SK-N-SH treated with all-trans-retinoic acid at 6 μM for 48 hours (cell line): Measurements from ENCODE around the gene TFEB.

ENCODE experiments used
- ATAC-seq: fragments of 200-7000 bp; cut with Tn5 transposase; 3 replicates; pipeline ENCODE4 v1.9.1; 2020; ENCODE audit warnings: mild to moderate bottlenecking, moderate library complexity
- ARNTL ChIP-seq: fragments of 450-650 bp; formaldehyde crosslinking; IDR thresholded peaks from 2 replicates; pipeline ENCODE4 v1.5.0; 2020; ENCODE audit warnings: low read depth, mild to moderate bottlenecking, moderate library complexity, borderline replicate concordance
- BACH2 ChIP-seq: fragments of 250-450 bp; sonication (Bioruptor Pico); IDR thresholded peaks from 2 replicates; pipeline ENCODE4 v1.9.0; 2021; ENCODE audit warnings: mild to moderate bottlenecking, borderline replicate concordance
- CSDC2 ChIP-seq: fragments of 250-450 bp; sonication (Bioruptor Pico); IDR thresholded peaks from 2 replicates; pipeline ENCODE4 v1.5.0; 2020; ENCODE audit warnings: mild to moderate bottlenecking, moderate library complexity
- ESRRG ChIP-seq: fragments of 250-450 bp; sonication (Bioruptor Pico); IDR thresholded peaks from 2 replicates; pipeline ENCODE4 v1.6.1; 2021; ENCODE audit warnings: mild to moderate bottlenecking
- GLIS3 ChIP-seq: fragments of 250-450 bp; sonication (Bioruptor Pico); IDR thresholded peaks from 2 replicates; pipeline ENCODE4 v1.5.0; 2020; ENCODE audit warnings: mild to moderate bottlenecking, moderate library complexity
- ISL1 ChIP-seq: fragments of 250-450 bp; sonication (Bioruptor Pico); IDR thresholded peaks from 2 replicates; pipeline ENCODE4 v2.1.2; 2022; ENCODE audit warnings: mild to moderate bottlenecking, moderate library complexity
- OSR1 ChIP-seq: fragments of 250-450 bp; sonication (Bioruptor Pico); IDR thresholded peaks from 2 replicates; pipeline ENCODE4 v1.8.0; 2022; ENCODE audit warnings: moderate library complexity, mild to moderate bottlenecking, inconsistent platforms
- PPARA ChIP-seq: fragments of 250-450 bp; sonication (Bioruptor Pico); IDR thresholded peaks from 2 replicates; pipeline ENCODE4 v1.5.0; 2020; ENCODE audit warnings: mild to moderate bottlenecking, borderline replicate concordance
- RARB ChIP-seq: fragments of 250-450 bp; sonication (Bioruptor Pico); IDR thresholded peaks from 2 replicates; pipeline ENCODE4 v1.8.0; 2021; ENCODE audit warnings: mild to moderate bottlenecking, moderate library complexity
- SNAI2 ChIP-seq: fragments of 250-450 bp; sonication (Bioruptor Pico); IDR thresholded peaks from 2 replicates; pipeline ENCODE4 v1.5.0; 2020; ENCODE audit warnings: mild to moderate bottlenecking, moderate library complexity
- TCF4 ChIP-seq: fragments of 250-450 bp; sonication (Bioruptor Pico); IDR thresholded peaks from 2 replicates; pipeline ENCODE4 v1.8.0; 2021; ENCODE audit warnings: mild to moderate bottlenecking, moderate library complexity, borderline replicate concordance
- TOX ChIP-seq: fragments of 250-450 bp; sonication (Bioruptor Pico); IDR thresholded peaks from 2 replicates; pipeline ENCODE4 v1.8.0; 2021; ENCODE audit warnings: mild to moderate bottlenecking, moderate library complexity, borderline replicate concordance
- ZC3H10 ChIP-seq: fragments of 250-450 bp; sonication (Bioruptor Pico); IDR thresholded peaks from 2 replicates; pipeline ENCODE4 v1.5.1; 2021; ENCODE audit warnings: mild to moderate bottlenecking, moderate library complexity
- ZFP3 ChIP-seq: fragments of 250-450 bp; sonication (Bioruptor Pico); IDR thresholded peaks from 2 replicates; pipeline ENCODE4 v1.5.0; 2020; ENCODE audit warnings: mild to moderate bottlenecking, moderate library complexity
- ZFP30 ChIP-seq: fragments of 450-650 bp; formaldehyde crosslinking; IDR thresholded peaks from 2 replicates; pipeline ENCODE4 v1.5.0; 2022; ENCODE audit warnings: mild to moderate bottlenecking, moderate library complexity
- ZNF565 ChIP-seq: fragments of 450-650 bp; formaldehyde crosslinking; conservative IDR thresholded peaks from 2 replicates; pipeline ENCODE4 v1.5.0; 2020; ENCODE audit warnings: low read depth, mild to moderate bottlenecking, moderate library complexity
- ZNF70 ChIP-seq: fragments of 450-650 bp; formaldehyde crosslinking; IDR thresholded peaks from 2 replicates; pipeline ENCODE4 v1.5.0; 2020; ENCODE audit warnings: mild to moderate bottlenecking, moderate library complexity
- ZNF8 ChIP-seq: fragments of 450-650 bp; formaldehyde crosslinking; IDR thresholded peaks from 2 replicates; pipeline ENCODE4 v1.5.0; 2020; ENCODE audit warnings: mild to moderate bottlenecking, moderate library complexity
- TF ChIP-seq, protein P1 (sequence below): fragments of 250-450 bp; sonication (Bioruptor Pico); IDR thresholded peaks from 2 replicates; pipeline ENCODE4 v1.5.1; 2021; ENCODE audit warnings: mild to moderate bottlenecking, moderate library complexity
- TF ChIP-seq, protein P2 (sequence below): fragments of 250-450 bp; sonication (Bioruptor Pico); IDR thresholded peaks from 2 replicates; pipeline ENCODE4 v1.5.1; 2020; ENCODE audit warnings: low read depth, mild to moderate bottlenecking, moderate library complexity
- TF ChIP-seq, protein P3 (sequence below): fragments of 250-450 bp; sonication (Bioruptor Pico); IDR thresholded peaks from 2 replicates; pipeline ENCODE4 v1.8.0; 2020; ENCODE audit warnings: mild to moderate bottlenecking, moderate library complexity, borderline replicate concordance
- TF ChIP-seq, protein P4 (sequence below): fragments of 250-450 bp; sonication (Bioruptor Pico); IDR thresholded peaks from 2 replicates; pipeline ENCODE4 v1.5.0; 2020; ENCODE audit warnings: mild to moderate bottlenecking, moderate library complexity
- TF ChIP-seq, protein P5 (sequence below): fragments of 250-450 bp; sonication (Bioruptor Pico); IDR thresholded peaks from 2 replicates; pipeline ENCODE4 v1.8.0; 2021; ENCODE audit warnings: low read depth, mild to moderate bottlenecking, moderate library complexity, borderline replicate concordance

The TFEB gene

DNA sequence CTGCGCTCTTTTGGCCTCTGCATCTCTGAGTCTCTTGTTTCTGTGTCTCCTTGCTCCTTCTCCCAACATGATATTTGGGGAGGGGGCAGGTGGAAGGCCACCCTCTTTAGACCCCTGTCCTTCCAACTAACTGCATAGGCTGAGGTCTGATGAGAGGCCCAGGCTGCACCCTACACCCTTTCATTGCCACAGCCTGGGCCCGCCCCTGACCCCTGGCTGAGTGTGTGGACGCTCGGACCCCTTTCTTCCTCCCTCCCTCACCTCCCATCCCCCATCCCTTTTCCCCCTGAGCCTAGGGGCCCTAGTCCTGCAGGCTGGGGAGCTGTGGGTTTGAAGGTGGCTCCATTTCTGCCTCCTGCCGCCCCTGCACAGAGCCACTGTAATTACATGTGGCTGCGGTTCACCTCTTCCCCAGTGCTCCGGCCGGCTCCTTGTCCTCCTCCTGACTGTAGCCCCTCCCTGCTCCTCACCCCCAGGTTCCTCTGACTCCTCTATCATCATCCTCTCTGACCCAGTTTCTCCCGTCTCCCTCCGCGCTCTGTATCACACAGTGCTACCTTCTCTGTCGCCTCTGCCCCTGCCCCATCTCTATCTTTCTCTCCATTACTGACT, 90.3 kb downstream of the TFEB start:
- TF ChIP-seq TOX (no peak), GLIS3 (no peak), ESRRG (CRISPR knock-in tag) (no peak), CSDC2 (CRISPR knock-in tag) (no peak), ZNF70 (CRISPR knock-in tag) (no peak), ZNF565 (CRISPR knock-in tag) (no peak), OSR1 (no peak), SNAI2 (CRISPR knock-in tag) (no peak), ARNTL (CRISPR knock-in tag) (no peak), ISL1 (CRISPR knock-in tag) (no peak), BACH2 (CRISPR knock-in tag) (no peak), ZFP30 (CRISPR knock-in tag) (no peak)
- TF ChIP-seq, protein P1, sequence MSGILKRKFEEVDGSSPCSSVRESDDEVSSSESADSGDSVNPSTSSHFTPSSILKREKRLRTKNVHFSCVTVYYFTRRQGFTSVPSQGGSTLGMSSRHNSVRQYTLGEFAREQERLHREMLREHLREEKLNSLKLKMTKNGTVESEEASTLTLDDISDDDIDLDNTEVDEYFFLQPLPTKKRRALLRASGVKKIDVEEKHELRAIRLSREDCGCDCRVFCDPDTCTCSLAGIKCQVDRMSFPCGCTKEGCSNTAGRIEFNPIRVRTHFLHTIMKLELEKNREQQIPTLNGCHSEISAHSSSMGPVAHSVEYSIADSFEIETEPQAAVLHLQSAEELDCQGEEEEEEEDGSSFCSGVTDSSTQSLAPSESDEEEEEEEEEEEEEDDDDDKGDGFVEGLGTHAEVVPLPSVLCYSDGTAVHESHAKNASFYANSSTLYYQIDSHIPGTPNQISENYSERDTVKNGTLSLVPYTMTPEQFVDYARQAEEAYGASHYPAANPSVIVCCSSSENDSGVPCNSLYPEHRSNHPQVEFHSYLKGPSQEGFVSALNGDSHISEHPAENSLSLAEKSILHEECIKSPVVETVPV (CRISPR knock-in tag): no peak
- TF ChIP-seq, protein P2, sequence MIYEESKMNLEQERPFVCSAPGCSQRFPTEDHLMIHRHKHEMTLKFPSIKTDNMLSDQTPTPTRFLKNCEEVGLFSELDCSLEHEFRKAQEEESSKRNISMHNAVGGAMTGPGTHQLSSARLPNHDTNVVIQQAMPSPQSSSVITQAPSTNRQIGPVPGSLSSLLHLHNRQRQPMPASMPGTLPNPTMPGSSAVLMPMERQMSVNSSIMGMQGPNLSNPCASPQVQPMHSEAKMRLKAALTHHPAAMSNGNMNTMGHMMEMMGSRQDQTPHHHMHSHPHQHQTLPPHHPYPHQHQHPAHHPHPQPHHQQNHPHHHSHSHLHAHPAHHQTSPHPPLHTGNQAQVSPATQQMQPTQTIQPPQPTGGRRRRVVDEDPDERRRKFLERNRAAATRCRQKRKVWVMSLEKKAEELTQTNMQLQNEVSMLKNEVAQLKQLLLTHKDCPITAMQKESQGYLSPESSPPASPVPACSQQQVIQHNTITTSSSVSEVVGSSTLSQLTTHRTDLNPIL (CRISPR knock-in tag): no peak
- TF ChIP-seq, protein P3, sequence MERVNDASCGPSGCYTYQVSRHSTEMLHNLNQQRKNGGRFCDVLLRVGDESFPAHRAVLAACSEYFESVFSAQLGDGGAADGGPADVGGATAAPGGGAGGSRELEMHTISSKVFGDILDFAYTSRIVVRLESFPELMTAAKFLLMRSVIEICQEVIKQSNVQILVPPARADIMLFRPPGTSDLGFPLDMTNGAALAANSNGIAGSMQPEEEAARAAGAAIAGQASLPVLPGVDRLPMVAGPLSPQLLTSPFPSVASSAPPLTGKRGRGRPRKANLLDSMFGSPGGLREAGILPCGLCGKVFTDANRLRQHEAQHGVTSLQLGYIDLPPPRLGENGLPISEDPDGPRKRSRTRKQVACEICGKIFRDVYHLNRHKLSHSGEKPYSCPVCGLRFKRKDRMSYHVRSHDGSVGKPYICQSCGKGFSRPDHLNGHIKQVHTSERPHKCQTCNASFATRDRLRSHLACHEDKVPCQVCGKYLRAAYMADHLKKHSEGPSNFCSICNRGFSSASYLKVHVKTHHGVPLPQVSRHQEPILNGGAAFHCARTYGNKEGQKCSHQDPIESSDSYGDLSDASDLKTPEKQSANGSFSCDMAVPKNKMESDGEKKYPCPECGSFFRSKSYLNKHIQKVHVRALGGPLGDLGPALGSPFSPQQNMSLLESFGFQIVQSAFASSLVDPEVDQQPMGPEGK: no peak
- TF ChIP-seq, all 23 proteins: peak for 0
- ATAC-seq: no peak

DNA sequence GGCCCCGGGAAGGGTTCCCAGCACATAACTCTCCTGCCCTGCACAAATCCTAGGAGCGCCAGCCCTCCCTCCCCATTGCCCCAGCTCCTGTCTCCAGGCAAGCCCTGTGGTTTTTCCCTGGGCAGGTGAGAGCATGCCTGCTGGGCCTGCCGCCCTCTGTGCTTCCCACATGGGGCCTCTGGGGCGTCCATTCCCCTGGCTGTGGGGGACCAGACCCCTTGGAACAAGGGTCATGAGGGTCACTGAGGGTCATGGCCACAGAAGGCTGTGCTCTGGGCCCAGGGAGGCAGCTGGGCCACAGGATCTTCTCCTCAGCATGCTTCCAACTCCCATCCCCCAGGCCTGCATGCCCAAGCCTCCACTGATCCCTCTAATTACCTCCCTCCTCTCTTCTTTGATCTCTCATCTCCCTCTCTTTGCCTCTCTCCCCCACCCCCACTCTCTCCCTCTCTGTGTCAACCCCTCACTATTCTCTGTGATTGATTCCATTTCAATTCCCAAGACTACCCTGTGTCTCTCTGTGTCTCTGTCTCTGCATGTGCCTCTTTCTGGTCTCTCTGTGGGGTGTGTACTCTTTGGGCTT, 91.0 kb downstream of the TFEB start:
- TF ChIP-seq ZNF565 (CRISPR knock-in tag) (no peak), ESRRG (CRISPR knock-in tag) (no peak), ZC3H10 (no peak), ZNF8 (no peak), RARB (no peak), CSDC2 (CRISPR knock-in tag) (no peak), PPARA (CRISPR knock-in tag) (no peak), BACH2 (CRISPR knock-in tag) (no peak), ZNF70 (CRISPR knock-in tag) (no peak), ZFP3 (CRISPR knock-in tag) (no peak), SNAI2 (CRISPR knock-in tag) (no peak), GLIS3 (no peak), TOX (no peak), TCF4 (CRISPR knock-in tag) (no peak)
- TF ChIP-seq, protein P3: no peak
- TF ChIP-seq, protein P4, sequence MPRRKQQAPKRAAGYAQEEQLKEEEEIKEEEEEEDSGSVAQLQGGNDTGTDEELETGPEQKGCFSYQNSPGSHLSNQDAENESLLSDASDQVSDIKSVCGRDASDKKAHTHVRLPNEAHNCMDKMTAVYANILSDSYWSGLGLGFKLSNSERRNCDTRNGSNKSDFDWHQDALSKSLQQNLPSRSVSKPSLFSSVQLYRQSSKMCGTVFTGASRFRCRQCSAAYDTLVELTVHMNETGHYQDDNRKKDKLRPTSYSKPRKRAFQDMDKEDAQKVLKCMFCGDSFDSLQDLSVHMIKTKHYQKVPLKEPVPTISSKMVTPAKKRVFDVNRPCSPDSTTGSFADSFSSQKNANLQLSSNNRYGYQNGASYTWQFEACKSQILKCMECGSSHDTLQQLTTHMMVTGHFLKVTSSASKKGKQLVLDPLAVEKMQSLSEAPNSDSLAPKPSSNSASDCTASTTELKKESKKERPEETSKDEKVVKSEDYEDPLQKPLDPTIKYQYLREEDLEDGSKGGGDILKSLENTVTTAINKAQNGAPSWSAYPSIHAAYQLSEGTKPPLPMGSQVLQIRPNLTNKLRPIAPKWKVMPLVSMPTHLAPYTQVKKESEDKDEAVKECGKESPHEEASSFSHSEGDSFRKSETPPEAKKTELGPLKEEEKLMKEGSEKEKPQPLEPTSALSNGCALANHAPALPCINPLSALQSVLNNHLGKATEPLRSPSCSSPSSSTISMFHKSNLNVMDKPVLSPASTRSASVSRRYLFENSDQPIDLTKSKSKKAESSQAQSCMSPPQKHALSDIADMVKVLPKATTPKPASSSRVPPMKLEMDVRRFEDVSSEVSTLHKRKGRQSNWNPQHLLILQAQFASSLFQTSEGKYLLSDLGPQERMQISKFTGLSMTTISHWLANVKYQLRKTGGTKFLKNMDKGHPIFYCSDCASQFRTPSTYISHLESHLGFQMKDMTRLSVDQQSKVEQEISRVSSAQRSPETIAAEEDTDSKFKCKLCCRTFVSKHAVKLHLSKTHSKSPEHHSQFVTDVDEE (CRISPR knock-in tag): no peak
- TF ChIP-seq, protein P2 (CRISPR knock-in tag): no peak
- TF ChIP-seq, protein P5, sequence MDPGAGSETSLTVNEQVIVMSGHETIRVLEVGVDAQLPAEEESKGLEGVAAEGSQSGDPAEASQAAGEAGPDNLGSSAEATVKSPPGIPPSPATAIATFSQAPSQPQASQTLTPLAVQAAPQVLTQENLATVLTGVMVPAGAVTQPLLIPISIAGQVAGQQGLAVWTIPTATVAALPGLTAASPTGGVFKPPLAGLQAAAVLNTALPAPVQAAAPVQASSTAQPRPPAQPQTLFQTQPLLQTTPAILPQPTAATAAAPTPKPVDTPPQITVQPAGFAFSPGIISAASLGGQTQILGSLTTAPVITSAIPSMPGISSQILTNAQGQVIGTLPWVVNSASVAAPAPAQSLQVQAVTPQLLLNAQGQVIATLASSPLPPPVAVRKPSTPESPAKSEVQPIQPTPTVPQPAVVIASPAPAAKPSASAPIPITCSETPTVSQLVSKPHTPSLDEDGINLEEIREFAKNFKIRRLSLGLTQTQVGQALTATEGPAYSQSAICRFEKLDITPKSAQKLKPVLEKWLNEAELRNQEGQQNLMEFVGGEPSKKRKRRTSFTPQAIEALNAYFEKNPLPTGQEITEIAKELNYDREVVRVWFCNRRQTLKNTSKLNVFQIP: no peak
- TF ChIP-seq, protein P1 (CRISPR knock-in tag): no peak
- ATAC-seq: no peak
